SIG-M5 treated with dmso at 0.1 percent for 504 hours (cell line): ENCODE results near the gene SLC39A9.

ENCODE experiments used
- DNase-seq: peaks from one replicate; lab custom pipeline; 2025; ENCODE audit not compliant: unreplicated experiment; lab: John Stamatoyannopoulos, UW

The SLC39A9 gene

DNA sequence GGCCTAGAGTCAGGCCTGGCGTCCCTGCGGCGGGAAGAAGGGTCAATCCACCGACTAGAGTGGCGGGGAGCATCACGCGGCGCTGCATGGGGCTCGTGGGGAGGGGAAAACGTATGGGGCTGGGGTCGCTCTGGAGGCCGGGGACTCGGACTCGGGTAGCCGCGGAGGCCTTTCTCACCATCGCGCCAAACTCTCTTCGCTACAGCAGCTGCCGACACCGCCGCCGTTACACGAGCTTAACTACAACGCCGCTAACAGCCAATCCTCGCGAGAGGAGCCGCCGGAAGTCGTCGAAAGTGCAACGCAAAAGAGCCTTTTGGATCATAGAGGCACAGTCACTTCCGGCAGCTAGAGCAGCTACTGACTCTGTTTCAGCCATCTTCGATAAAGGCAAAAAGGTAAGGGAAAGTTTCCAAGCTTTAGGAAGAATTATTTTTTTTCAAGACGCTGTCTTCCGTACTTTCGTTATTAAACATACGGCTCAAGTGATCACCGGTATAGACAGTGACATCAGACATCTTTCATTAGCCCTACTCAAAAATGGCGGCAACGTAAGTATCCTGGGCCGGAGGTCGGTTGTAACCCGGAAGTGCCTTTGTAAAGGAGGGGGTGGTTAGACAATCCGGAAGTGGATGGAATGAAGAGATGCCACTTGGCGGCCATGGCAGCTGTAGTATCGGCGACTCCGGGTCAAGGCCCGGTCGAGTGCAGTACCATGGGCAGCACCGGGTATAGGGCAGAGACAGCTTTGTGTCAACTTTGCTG lies at the start of gene SLC39A9, which contains the start of gene ERH:
SLC39A9 (plus strand) TSS at position 640 of the 765 bp plus-strand sequence. CDS start 678 bp downstream, outside the sequence.
ERH (minus strand) TSS at position 247 of the 765 bp plus-strand sequence; CDS start at position 181, 66 bp downstream.
- peak; percentile 98 for DNase-seq

- DNase-seq: no peak
Observed at GRCh38 chr14:69349091-69349777, 49.3 kb upstream of the SLC39A9 start.

- DNase-seq: no peak
Observed at GRCh38 chr14:69350892-69351291, 47.6 kb upstream of the SLC39A9 start.

DNA sequence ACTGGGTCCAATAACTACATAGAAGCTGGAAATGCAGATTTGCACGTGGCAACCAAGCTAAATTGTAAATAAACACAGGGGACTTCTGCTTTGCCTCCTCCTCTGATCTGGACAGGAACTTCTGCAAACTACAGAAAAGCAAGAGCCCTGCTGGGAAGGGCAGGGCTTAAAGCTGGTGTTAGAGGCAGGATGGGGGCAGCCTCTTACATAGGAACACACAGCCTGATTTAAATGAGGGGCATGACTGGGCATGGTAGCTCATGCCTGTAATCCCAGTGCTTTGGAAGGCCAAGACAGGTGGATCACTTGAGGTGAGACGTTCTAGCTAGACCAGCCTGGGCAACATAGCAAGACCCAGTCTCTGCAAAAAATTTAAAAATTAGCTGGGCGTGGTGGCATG lies 47.1 kb upstream of the SLC39A9 start:
- peak; percentile 72 for DNase-seq

DNA sequence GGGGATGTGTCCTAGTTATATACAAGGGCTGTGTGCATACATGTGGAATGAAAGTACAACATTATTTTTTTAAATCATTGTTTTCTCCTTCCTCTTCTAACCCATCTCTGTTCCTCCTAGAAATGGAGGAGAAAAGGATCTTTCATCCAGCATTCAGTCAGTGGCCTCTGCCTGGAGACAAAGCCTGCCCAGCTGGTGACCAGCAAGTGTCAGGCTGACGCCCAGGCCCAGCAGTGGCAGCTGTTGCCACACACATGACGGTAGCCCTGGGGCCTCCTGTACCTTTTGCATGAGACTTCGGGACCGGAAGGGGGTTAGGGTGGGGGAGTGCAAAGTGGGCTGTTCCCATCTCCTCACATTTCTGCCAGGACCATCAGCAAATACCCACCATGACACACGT lies 46.6 kb upstream of the SLC39A9 start:
- DNase-seq: no peak

DNA sequence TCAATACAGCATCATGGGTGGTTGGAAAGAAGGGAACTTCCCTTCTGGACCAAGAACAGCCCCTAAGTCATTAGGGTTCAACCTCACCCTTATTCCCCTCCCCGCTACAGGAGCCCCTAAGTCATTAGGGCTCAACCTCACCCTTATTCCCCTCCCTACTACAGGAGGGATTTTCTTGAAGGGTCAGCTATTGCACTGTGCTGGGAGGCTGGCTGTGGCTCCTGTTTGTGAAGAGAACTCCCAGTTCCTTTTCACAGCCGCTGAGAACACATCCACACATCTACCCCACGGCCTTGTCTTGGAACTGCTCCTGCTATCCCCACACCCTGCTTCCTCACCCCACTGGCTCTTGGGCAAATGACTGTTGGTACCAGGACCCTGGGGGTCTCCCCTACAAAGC lies 45.3 kb upstream of the SLC39A9 start:
- no peak for DNase-seq

GRCh38 chr14:69354383-69355153 lies 43.9 kb upstream of the SLC39A9 start:
- DNase-seq: no peak

GRCh38 chr14:69355154-69355597 lies 43.3 kb upstream of the SLC39A9 start:
- DNase-seq: no peak

GRCh38 chr14:69355607-69356281 lies 42.7 kb upstream of the SLC39A9 start:
- no peak for DNase-seq

DNA sequence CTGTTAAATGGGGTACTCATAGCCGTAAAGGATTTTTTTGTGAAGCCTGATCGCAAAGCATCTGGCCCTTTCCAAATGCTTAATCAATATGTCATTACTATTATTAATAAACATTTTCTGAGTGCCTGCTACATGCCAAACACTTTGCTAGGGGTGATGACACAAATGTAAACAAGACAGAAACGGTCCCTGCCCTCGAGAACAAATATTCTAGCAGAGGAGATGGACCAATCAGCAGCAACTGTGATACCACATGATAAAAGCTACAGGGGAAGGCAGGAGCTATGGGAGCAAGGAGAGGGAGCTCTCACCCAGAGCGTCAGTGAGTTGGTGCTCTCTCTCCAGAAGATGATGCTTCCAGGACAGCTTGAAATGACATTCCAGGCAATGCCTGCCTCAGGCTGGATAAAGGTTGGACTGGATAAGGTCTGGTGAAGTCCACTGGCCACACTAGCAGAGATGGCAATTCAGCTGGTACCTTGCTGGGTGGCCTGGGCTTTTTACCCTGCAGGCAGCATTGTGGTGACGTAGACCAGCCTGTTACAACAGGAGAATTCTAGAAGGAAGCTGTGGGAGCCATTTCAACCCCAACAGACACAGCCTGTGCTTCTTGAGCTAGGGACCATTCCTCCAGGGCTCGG lies 41.5 kb upstream of the SLC39A9 start:
- peak; percentile 23 for DNase-seq

DNA sequence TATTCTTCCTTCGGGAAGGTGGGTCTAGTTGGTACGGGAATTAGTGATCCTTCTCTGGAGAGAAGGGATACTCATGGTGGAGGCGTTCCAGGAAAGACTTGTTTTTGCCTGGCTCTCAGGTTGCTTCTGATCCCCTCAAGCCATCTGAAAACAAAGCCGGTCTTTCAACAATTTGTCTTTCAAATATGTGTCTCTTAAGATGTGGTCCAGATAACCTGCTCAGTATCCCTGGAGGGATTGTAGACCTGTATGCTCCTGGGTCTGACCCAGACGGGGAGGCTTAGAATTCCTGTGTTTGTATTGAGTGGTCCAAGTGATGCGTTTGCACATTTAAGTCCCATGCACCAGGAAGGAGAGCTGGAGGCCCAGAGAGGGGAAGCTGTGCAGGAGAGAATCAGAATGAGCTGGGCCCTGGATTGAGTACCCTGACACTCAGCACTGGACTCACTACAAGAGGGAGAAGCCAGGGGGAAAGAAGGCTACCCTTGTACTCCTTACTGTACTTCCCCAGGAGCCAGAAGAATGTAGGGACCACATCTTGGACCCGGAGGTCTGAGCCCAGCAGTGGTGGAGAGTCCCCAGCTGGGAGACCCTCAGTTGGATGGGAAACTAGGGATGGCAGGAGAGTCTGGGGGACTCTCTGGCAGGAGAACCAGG lies 40.8 kb upstream of the SLC39A9 start:
- peak; percentile 25 for DNase-seq

DNA sequence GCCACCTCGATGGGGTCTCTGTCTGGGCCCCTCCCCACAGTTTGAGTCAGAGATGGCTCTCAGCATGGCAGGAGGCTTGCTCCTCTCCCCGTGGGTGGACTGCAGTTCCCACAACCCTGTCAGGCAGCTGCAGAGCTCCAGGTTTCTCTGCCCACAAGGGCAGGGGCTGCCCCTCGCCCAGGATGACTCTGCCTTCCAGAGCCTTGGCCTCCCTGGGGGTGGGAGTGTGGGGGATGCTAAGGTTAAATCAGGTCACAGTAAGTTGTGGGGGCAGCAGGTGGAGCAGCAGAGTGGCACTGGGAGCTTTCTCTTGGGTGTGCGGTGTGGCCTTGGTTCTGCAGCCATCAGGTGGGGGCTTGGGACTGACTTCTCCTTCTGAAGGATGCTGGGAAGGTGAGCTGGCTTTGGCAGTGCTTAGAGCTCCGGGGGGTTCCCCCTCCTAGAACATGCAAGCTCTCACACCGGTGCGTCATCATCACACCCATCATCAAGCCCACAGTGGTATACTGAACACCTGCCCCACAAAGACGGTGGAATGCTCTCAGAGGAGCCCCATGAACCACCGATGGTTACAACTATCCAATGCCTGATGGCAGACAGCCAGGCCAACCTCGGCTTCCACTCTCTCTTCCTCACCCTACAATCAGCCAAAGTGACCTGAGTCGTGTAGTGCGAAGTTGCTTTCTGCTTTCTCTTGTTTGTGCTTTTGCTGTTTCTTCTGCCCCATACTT lies 40.1 kb upstream of the SLC39A9 start:
- no peak for DNase-seq

- no peak for DNase-seq
Observed at GRCh38 chr14:69358966-69359365, 39.5 kb upstream of the SLC39A9 start.

- DNase-seq: no peak
Observed at GRCh38 chr14:69360438-69361108, 37.9 kb upstream of the SLC39A9 start.

DNA sequence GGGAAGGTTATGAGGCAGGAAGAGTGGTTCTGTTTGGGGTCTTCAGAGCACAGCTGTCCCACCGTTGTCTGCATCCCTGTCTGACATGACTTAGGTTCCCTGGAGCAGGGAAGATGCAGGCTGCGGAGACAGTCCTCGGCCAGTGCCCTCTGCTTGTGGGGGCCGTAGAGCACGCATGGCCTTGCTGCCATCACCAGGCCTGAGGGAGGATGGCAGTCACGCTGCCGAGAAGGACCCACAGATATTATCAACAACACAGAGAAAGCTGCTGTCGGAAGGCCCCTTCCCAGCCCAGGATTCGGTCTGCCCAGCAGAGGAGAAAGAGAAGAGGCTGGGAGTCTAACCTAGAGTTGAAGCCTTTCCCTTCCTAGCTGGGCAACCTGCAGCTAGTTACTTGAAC lies 35.4 kb upstream of the SLC39A9 start:
- no peak for DNase-seq

DNA sequence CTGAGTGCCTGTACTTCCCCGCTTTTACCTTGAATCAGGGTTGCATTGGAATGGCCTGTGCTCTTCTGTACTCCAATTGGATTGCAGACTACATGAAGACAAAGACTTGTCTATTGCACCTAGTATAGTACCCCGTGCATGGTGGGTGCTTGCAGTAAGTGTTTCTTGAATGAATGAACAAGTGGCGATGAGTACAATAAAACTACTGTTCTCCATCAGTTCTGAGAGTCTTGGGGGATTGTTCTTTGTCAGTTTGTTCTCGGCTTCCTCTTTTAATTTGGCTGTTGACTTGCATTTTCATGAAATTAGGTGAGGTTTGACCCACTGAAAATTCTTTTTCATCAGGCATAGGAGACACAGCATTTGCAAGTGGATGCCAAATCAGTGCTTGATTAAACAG lies 34.5 kb upstream of the SLC39A9 start:
- no peak for DNase-seq

DNA sequence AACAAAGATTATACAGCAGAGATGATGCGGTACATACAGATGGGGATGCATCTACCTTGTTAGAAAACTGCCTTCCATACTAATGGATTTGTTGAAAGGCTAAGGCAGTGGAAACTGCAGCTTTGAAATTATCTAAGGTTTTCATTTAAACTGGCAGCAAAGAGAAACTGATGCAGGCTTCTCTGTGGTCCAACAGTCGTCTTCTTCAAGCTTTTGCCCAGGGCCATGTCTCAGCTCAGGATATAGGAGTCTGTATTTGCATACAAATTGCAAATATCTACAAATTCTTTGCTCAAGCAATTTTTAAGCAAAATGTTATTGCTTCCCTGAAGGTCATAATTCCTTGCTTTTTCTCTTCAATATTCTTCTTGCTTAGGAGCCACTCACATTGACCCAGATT lies 34.1 kb upstream of the SLC39A9 start:
- no peak for DNase-seq

- DNase-seq: no peak
Observed at GRCh38 chr14:69366069-69366468, 32.4 kb upstream of the SLC39A9 start.

GRCh38 chr14:69366761-69367160 lies 31.7 kb upstream of the SLC39A9 start:
- no peak for DNase-seq
